Ishikawa (cell line): ENCODE data around the gene FAM193B.

ENCODE experiments used
- CEBPB ChIP-seq: IDR thresholded peaks from 2 replicates; pipeline ENCODE4 v1.6.1; 2012
- CREB1 ChIP-seq: IDR thresholded peaks from 2 replicates; pipeline ENCODE4 v1.6.1; 2012; ENCODE audit warnings: low read depth
- EGR1 ChIP-seq: IDR thresholded peaks from 2 replicates; pipeline ENCODE4 v1.6.1; 2012
- EP300 ChIP-seq: IDR thresholded peaks from 2 replicates; pipeline ENCODE4 v1.6.1; 2012; ENCODE audit warnings: borderline replicate concordance
- FOXM1 ChIP-seq: IDR thresholded peaks from 2 replicates; pipeline ENCODE4 v1.6.1; 2012; ENCODE audit warnings: low read depth, borderline replicate concordance
- MAX ChIP-seq: IDR thresholded peaks from 2 replicates; pipeline ENCODE4 v1.6.1; 2012
- RAD21 ChIP-seq: IDR thresholded peaks from 2 replicates; pipeline ENCODE4 v1.6.1; 2012; ENCODE audit warnings: low read depth
- TAF1 ChIP-seq: IDR thresholded peaks from 2 replicates; pipeline ENCODE4 v1.6.1; 2012; ENCODE audit warnings: low read depth, mild to moderate bottlenecking
- TEAD4 ChIP-seq: IDR thresholded peaks from 2 replicates; pipeline ENCODE4 v1.6.1; 2012
- YY1 ChIP-seq: IDR thresholded peaks from 2 replicates; pipeline ENCODE4 v1.6.1; 2012; ENCODE audit warnings: low read depth
- ZBTB7A ChIP-seq: IDR thresholded peaks from 2 replicates; pipeline ENCODE4 v1.6.1; 2012; ENCODE audit warnings: low read depth
- TF ChIP-seq, protein P1 (sequence below): IDR thresholded peaks from 2 replicates; pipeline ENCODE4 v1.6.1; 2012; ENCODE audit warnings: low read depth, mild to moderate bottlenecking

GRCh38 chr5:177520271-177520670 lies 34.1 kb downstream of the FAM193B start:
- TF ChIP-seq YY1 (no peak), TAF1 (no peak), CEBPB (no peak), ZBTB7A (no peak), MAX (no peak), RAD21 (no peak), FOXM1 (no peak), CREB1 (no peak), EP300 (no peak), EGR1 (no peak), TEAD4 (no peak)
- TF ChIP-seq, protein P1, sequence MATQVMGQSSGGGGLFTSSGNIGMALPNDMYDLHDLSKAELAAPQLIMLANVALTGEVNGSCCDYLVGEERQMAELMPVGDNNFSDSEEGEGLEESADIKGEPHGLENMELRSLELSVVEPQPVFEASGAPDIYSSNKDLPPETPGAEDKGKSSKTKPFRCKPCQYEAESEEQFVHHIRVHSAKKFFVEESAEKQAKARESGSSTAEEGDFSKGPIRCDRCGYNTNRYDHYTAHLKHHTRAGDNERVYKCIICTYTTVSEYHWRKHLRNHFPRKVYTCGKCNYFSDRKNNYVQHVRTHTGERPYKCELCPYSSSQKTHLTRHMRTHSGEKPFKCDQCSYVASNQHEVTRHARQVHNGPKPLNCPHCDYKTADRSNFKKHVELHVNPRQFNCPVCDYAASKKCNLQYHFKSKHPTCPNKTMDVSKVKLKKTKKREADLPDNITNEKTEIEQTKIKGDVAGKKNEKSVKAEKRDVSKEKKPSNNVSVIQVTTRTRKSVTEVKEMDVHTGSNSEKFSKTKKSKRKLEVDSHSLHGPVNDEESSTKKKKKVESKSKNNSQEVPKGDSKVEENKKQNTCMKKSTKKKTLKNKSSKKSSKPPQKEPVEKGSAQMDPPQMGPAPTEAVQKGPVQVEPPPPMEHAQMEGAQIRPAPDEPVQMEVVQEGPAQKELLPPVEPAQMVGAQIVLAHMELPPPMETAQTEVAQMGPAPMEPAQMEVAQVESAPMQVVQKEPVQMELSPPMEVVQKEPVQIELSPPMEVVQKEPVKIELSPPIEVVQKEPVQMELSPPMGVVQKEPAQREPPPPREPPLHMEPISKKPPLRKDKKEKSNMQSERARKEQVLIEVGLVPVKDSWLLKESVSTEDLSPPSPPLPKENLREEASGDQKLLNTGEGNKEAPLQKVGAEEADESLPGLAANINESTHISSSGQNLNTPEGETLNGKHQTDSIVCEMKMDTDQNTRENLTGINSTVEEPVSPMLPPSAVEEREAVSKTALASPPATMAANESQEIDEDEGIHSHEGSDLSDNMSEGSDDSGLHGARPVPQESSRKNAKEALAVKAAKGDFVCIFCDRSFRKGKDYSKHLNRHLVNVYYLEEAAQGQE = no peak
